ENCODE data around the gene AADAT.

AADAT gene

DNA sequence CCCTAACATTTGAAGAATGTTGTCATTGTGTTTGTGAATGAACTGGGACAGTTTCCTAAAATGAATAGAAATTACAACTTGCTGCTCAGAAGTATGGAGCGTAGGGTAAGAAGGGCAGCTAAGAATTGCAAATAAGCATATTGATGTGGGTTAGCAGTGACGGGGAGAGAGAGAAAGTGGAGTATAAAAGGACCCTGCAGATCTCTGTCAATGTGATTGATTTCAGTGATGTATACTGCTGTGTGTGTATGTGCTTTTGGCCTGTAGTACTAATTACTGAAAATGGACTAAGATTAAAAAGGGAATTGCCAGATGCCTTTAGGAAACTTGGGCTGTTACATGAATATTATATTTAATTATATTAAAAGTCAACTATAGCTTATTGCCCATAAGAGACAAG, 55.8 kb downstream of the AADAT start:
- DNase-seq (ENCODE audit: low read depth in 3 of 3), result no peak

DNA sequence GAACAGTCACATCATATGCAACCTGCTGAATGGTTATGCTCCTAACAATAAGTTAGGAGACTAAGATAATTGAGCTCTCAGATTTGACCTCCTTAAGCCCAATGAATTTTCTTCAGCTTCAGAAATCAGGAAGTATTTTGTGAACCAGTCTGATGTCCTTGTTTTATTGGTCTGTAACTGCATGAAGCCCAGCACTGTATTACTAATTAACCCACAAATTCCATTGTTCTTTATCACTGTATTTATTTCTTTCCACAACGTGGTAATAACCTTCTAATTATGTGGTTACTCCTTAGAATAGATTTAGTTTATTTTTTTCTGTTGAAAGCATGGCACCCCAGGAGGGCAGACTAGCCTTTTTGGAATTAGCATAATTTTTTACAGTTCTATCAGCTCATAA, 59.6 kb downstream of the AADAT start:
- no peak for DNase-seq (ENCODE audit: low read depth in 3 of 3)

DNA sequence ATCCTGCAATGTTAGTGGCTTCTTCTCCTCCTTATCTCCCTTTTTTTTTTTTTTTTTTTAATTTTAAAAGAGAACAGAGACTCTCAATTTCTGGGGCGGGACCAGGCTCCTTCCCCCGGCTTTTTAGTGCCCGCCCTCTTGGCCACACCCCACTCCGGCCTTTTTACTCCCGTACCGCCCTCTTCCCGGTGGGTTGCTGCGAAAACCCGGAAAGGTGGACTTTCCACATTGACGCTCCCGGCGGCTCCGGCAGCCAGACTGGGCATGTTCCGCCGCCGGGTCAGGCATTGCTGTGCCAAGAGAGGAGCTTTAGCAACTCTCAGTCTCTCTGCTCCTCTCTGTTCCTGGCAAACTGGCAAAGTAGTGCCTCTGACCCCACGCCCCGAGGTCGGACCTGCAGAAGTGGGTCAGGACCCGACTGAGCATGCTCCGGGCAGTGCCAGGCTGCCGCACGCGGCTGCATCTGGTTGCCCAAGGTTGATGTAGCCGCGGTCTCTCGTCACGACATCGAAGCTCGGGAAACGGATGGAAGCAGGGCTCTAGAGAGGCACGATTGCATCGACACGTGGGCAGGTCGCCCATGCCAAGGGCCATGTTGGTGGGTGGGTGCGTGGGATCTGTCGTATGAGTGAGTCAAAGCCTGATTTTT, 62.5 kb downstream of the AADAT start:
- DNase-seq (ENCODE audit: low read depth in 3 of 3), result peak; percentile 78 to 87 (median 79)

DNA sequence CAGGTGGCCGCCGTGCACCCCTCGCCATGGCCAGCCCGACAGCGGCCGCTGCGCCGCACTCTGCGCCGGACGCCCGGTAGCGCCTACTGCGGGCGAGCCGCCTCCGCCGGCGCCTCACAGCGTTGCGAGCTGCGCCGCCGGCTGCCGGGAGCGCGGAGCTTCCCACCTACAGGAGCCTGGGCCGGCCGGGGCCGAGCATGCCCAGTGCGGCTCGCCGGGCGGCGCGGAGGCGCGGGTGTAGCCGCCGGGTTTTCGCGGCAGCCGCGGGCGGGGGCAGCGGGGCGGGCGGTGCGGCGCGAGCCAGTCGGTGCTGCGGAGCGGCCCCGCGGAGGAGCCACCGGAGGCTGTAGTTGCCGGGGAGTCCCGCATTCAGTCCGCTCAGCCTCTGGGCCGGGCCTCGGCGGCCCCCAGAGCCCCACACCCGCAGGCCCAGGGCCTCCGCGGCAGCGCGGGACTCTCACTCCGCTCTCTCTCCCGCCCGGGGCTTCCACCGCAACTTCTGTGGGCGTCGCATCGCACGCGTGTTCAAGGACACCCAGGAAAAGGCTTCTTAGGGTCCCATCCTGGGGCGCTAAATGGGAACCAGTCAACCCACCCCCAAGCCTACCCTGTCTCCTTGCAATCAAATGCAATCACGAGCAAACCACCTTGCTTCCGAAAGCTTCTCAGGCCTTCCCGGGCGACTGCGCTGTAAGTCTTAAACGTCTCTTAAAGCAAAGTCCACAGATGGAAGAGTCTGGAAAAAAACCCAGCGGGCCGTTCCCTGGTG, 63.3 kb downstream of the AADAT start, which contains the start of gene MFAP3L:
TSS of gene MFAP3L (minus strand) at position 143 of the 769 bp plus-strand sequence. CDS start 20,518 bp downstream, outside the sequence.
- DNase-seq (ENCODE audit: low read depth in 3 of 3), result peak; percentile 65 to 73 (median 69)

DNA sequence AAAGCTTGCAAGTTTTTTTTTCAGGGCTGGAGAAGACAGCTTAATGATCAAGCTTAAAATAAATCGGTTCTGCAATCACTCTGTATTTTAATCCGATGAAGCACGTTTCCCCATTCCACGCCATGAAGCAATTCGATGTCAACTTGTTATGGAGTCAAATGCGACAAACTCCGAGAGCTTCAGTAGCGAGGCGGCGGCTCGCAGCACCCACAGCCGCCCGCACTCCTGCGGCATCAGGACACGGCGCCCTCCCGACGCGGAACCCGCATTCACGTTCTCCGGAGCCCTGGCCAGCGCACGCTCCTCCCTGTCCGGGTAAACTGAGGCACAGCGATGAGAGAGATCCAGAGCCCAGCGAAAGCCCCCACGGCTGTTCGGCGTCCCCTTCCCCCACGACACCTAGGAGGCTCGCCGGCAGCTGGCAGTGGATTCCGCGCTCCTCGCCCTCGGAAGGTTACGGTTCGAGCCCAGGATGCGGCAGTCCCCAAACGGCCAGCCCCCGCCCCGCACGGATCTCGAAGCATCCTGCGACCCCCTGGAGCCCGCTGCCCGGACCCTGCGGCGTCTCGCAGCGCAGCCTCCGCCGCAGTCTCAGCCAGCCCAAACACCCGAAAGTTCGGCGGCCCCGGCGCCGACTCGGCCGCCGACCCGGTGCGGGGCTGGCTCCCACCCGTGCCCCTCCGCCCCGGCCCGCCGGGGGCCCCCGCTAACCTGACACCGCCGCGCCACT, 64.1 kb downstream of the AADAT start:
- no peak for DNase-seq (ENCODE audit: low read depth in 3 of 3)

DNA sequence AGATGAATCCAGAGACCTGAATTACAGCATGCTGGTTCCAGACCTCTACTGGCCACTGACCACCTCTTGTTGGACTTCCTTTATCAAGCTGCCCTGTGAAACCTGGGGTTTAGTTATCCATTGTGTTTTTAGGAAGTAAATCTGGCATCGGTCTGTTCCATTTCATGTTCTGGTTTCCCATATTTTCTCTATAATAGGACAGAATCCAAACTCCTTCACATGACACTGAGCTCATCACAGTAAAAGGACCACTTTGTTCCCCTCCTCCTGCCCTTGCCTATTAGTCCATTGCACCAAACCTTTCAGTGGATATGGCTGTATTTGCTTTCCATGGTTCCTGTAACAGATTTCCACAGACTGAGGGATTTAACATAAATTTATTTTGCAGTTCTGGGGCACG, 67.5 kb downstream of the AADAT start:
- DNase-seq (ENCODE audit: low read depth in 3 of 3), result no peak

- DNase-seq (ENCODE audit: low read depth in 3 of 3), result no peak
Observed at GRCh38 chr4:170017252-170017651, 72.5 kb downstream of the AADAT start.

GRCh38 chr4:170015285-170015684, 74.5 kb downstream of the AADAT start:
- DNase-seq (ENCODE audit: low read depth in 3 of 3), result no peak

- DNase-seq (ENCODE audit: low read depth in 3 of 3), result no peak
Observed at GRCh38 chr4:170014359-170015011, 75.3 kb downstream of the AADAT start.

- no peak for DNase-seq (ENCODE audit: low read depth in 3 of 3)
Observed at GRCh38 chr4:170012629-170012958, 77.2 kb downstream of the AADAT start.

GRCh38 chr4:170011921-170012628, 77.7 kb downstream of the AADAT start:
- no peak for DNase-seq (ENCODE audit: low read depth in 3 of 3)
